Activated CD8-positive, alpha-beta memory T cell treated with anti-CD3 and anti-CD28 coated beads, Interleukin-2, amount 50 U/mL, for 24 hours (primary cell): Measurements from ENCODE around the gene TWIST2.

Experiments
- DNase-seq: peaks from one replicate; pipeline ENCODE4 v3.0.0-alpha.2; 2020; ENCODE audit errors: extremely low read depth

TWIST2 gene

DNA sequence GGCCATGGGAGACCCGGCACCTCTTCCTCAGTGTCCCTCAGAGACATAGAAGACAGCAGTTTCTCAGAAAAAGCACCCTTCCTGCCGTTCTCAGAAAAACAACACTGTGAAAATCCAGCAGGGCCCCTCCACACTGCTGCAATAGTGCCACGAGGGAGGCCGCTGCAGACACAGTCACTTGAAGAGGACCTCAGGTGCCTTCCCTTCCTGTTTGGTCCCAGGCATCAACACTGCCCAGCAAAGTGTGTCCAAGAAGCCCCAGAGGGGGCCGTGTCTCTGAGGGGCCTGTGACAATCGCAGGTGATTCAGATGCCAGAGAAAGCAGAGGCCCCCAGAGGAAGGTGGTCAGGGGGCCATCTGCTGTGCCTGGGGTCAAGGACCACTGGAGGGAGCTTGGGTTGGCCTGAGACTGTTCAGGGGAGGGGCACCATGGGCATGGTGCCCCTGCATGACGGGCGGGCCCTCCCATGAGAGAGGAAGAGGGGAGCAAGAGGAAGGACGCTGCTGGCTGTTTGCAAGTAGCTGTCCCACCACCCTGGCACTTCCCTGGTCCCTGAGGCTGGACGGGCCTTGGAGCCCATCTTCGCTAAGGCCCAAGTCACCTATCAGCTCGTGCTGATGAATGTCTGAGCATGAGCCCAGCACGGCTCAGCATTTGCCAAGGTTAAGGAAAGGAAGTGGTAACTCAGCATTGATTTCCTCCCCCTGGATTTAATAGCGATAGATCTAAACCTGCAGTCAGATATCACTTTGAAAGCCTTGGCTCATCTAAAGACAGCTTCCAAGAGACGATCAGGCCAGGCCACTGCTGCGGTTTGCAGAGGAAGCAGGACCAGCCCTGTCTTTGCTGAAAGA is 9.1 kb downstream of the TWIST2 start:
- no peak for DNase-seq

GRCh38 chr2:238857959-238858358 is 10.1 kb downstream of the TWIST2 start:
- DNase-seq, result no peak

- DNase-seq, result no peak
Observed at GRCh38 chr2:238859636-238860347, 11.9 kb downstream of the TWIST2 start.

- DNase-seq, result no peak
Observed at GRCh38 chr2:238861013-238861730, 13.3 kb downstream of the TWIST2 start.

GRCh38 chr2:238861766-238862315 is 14.0 kb downstream of the TWIST2 start:
- DNase-seq, result no peak

GRCh38 chr2:238862701-238863100 is 14.8 kb downstream of the TWIST2 start:
- DNase-seq, result no peak

DNA sequence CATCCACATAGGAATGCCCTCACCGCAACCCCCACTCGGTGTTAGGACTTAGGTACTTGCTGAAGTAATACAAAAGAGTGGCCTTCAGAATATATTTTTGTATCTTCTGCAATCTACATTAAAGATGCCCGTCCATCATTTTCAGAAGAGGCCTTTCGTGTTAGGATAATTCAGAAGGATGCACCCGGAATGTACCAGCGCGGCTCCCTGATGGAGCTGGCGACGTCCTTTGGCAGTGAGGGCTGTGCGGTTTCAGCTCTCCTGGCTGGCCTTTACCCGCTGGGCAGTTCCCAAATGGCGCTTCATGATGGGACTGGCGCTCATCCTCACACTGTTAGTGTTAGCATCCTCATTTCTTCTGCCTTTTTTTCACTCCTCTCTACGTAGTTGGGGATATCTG is 15.3 kb downstream of the TWIST2 start:
- DNase-seq, result no peak

- DNase-seq, result no peak
Observed at GRCh38 chr2:238863749-238864206, 15.9 kb downstream of the TWIST2 start.

DNA sequence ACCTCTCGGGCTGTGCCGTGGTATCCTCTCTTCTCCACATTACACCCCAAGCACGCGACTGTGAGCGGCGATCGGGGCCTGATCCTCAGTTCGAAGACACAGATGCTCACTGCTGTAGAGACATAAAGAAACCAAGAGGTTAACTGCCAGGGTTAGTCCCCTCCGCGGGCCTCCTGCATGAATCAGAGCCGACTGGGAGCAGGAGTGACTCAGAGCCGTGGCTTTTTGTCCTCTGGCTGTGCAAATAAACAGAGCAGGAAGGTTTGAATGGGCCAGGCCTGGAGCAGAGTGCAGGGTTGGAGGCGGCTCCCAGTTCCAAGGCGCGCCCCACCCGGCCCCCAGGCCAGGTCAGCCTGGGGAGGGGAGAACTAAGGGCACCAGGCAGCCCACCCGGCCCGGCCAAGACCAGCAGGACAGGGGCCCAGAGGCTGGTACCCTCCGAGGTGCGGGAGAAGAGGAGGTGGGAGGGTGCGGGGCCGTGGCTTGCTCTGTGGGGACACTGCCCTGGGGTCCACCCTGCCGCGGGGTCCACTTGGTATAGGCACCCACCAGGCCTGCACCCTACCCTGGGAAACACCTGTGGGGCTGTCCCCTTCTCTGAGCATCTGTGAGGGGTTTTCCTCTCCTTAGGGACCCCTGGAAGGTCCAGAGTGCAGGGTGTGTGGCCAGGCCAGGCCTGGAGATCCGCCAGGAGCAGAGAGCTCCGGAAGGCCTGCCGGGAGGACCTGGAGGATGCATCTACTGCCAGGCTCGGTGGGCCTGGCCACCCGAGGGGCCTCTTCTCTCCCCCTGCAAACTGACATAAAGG is 16.5 kb downstream of the TWIST2 start:
- no peak for DNase-seq

- DNase-seq, result no peak
Observed at GRCh38 chr2:238865015-238865719, 17.3 kb downstream of the TWIST2 start.

- no peak for DNase-seq
Observed at GRCh38 chr2:238865744-238866355, 18.0 kb downstream of the TWIST2 start.

DNA sequence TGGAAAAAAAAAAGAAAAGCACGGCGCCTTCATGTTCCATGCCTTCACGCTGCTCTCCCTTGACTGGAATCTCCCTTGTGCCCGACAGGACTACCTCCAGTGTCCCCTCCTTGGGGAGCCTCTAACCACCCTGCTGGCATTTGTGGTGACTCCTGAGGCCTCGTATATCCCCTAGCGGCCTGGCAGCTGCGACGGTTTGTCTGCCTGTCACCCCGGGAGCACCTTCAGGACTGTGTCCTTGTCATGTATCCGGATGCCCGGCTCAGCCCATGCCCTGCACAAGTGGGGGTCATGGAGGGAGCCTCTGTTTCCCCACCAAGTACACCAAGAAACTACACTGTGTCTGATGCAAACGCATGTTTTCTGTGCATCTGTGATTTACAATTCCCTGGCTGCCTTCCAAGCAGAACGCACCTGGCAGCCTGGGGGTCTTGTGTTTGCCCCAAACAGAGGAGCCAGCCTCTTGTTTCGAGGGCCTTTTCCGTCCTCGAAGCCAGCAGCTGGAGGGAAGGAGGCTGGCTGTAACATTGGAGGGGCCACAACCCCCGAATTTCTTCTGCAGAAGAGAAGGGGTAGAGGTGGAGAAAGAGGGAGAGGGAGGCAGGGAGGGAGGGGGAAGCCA is 18.9 kb downstream of the TWIST2 start:
- no peak for DNase-seq

- no peak for DNase-seq
Observed at GRCh38 chr2:238868067-238868524, 20.2 kb downstream of the TWIST2 start.

- no peak for DNase-seq
Observed at GRCh38 chr2:238868616-238869292, 20.9 kb downstream of the TWIST2 start.

GRCh38 chr2:238869293-238870124 is 21.6 kb downstream of the TWIST2 start:
- DNase-seq, result no peak

GRCh38 chr2:238870261-238870660 is 22.4 kb downstream of the TWIST2 start:
- DNase-seq, result no peak

DNA sequence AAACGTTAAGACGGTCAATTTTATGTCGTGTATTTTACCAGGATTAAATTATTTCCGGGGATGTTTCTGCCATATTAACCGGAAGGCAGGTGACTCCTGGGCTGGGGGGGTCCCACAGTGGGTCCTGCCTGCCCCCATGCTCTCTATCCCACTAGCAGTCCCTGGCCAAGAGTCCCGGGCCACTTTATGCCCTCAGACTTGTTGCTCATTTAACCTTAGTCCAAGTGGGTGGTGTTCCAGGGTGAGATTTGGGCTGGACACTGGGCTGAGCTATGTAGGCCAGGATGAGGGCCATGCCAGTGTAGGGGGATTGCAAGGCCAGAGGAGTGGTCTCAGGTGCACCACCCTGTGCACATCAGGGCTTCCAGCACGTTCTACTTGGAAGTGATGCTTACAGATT is 24.1 kb downstream of the TWIST2 start:
- DNase-seq, result no peak
